Fibroblast of skin of right quadriceps (primary cell): ENCODE results near the gene LEFTY1.
A peak's percentile ranks its signal among the peaks of the same experiment; 100 is the strongest.
"Not testable (repeated sequence)": the region's sequence is repeated elsewhere in the genome, so short reads cannot be mapped to it uniquely, and the experiment has no call there.

Experiments used
- DNase-seq: peaks from one replicate; pipeline ENCODE4 v3.0.0-alpha.2; 2013

Gene LEFTY1

DNA sequence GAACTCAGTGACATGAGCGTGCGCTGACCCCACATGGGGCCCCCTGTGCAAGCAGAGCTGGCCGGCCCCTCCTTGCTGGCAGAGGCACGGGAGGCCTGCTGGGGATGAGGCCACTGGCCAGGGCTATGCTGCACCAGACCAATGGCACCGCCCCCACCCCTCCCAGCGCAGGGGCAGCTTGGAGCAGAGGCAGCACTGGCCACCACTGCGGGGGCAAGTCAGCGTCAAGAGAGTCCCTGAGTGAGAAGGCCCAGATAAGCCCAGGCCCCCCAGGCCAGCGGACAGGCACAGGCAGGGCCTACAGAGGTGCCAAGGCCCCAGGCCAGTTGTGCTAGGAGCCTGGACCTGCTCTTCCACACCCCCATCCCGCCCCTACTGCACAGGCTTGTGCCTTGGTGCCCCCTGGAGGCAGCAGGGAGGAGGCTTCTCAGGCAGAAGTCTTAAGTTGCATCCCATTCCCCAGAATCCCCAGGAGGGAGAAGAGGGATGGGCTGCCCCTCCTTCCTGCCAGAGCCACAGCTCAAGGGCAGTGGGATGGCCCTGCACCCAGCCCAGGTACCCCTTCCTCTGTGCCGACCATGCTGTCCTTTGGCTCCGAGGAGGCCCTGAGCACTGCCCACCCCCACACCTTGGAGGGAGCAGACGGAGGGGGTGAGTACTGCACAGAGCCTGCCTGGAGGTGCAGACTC is 43.2 kb downstream of the LEFTY1 start:
- peak; percentile 71 for DNase-seq

- no peak for DNase-seq
Measured at GRCh38 chr1:225845097-225845496, 43.8 kb downstream of the LEFTY1 start.

DNA sequence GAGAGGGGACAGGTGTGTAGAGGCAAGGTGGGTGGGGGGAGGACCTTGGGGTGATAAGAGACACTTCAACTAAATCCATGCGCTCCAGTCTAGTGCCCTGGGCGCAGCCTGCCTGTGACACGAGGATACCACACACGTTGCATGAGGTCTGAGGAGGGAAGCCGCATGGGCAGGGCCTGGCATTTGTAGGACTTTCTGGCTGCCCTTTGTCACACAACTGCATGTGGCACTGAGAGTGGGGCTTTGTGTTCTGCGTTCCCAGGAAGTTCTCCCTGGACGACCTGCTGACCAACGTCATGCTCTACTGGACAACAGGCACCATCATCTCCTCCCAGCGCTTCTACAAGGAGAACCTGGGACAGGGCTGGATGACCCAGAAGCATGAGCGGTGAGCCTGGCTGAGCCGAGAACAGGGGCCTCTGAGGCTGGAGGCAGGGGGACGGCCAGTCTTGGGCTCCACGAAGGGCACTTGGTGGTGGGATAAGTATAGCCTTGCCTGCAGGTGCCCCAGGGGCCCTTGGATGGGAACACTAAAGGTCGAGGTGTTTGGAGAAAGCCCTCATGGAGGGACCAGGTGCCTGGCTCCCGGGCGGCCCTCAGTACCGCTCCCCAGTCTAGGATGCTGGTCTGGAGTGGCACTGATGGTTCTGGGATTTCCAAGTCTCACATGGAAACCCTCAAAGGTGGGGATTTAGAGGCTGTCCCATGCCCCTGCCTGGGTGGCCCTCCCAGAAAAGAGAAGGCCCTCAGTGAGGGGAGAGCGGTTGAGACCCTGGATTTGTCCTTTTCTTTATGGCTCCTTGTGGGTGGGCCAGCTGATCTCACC is 44.5 kb downstream of the LEFTY1 start:
- DNase-seq, result no peak

DNA sequence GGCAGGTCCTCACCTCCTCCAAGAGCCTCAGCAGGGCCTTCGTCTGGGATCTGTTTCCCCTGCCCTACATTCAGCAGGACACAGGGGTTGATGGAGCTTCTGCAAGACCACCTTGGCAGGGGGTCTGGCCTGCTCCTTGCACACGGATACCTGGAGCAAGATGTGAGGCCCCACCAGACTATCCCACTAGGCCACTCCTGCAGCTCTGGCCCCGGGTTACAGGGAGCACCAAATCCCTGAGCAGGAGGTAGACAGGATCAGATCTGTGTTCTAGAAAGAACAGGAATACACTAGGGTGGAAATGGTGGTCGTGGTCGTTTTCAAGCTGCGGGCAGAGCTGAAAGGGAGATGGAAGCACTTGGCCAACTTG is 45.5 kb downstream of the LEFTY1 start:
- DNase-seq, result no peak

DNA sequence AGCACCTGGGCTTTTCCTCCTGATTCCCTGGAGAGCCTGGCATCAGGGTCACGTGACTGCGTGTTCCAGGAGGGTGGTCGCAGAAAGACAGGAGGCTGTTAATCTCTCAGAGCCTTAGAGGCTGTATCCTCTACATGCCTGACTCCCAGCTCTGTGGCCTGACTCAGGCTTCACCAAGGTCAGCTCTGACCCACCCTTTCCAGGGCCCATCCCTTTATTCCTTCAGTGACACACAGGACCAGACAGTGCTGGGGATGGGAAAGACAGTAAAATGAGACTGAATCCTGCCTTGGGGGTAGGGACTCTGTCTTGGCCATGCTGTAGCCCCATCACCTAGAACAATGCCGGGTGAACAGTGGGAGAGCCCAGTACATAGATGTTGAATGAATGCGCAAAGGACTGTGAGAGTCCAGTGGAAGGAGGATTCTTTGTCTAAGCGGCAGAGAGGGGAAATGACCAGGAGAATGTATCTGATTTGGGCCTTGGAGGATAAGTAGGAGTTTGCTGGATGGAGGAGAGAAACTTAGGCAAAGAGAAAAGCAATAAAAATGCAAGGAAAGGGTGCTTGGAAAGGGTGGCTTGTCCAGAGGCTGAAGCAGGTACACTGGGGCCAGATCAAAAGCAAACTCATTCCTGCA is 46.0 kb downstream of the LEFTY1 start:
- no peak for DNase-seq

- no peak for DNase-seq
Measured at GRCh38 chr1:225842074-225842473, 46.9 kb downstream of the LEFTY1 start.

- no peak for DNase-seq
Measured at GRCh38 chr1:225840713-225841112, 48.2 kb downstream of the LEFTY1 start.

- no peak for DNase-seq
Measured at GRCh38 chr1:225840223-225840610, 48.7 kb downstream of the LEFTY1 start.

DNA sequence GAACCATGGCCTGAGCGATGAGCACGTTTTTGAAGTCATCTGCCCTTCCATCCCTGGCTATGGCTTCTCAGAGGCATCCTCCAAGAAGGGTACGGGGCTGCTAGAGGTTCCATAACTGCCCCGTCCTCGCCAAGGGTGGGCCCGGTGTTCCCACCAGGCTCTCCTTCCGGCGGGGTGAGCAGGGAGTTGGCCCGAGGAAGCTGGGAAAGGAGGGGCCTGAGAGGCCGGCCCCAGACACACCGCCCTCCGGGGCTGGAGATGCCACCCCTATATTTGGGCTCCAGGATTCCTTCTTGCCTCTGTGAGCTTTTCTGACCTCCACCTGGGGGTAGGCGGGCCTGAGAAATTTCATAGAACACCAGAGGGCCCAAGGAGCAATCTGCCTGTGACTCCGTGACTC is 50.2 kb downstream of the LEFTY1 start:
- no peak for DNase-seq

- DNase-seq, result not testable (repeated sequence)
Measured at GRCh38 chr1:225836296-225836695, 52.6 kb downstream of the LEFTY1 start.
